GM13977 (cell line): ENCODE results near the gene TMEM120B.
A peak's percentile ranks its signal among the peaks of the same experiment; 100 is the strongest.

Source experiments
- DNase-seq: peaks from one replicate; pipeline ENCODE4 v3.0.0; 2012; ENCODE audit warnings: low spot score
- in situ Hi-C: fragments of 300-500 bp; cut with MboI; formaldehyde crosslinking; loops from one replicate; pipeline ENCODE4 v1.12.0; 2022; ENCODE audit warnings: low sequenced_read_pairs, low pct_unique_long_range_greater_than_20kb, mixed read lengths, inconsistent platforms; ENCODE audit not compliant: unreplicated experiment
- TF ChIP-seq, protein P1 (sequence below): IDR thresholded peaks from 2 replicates; pipeline ENCODE4 v1.5.1; 2012; ENCODE audit warnings: mild to moderate bottlenecking, control low read depth; ENCODE audit not compliant: insufficient read depth; ENCODE audit errors: extremely low read depth, missing control alignments

TMEM120B gene

DNA sequence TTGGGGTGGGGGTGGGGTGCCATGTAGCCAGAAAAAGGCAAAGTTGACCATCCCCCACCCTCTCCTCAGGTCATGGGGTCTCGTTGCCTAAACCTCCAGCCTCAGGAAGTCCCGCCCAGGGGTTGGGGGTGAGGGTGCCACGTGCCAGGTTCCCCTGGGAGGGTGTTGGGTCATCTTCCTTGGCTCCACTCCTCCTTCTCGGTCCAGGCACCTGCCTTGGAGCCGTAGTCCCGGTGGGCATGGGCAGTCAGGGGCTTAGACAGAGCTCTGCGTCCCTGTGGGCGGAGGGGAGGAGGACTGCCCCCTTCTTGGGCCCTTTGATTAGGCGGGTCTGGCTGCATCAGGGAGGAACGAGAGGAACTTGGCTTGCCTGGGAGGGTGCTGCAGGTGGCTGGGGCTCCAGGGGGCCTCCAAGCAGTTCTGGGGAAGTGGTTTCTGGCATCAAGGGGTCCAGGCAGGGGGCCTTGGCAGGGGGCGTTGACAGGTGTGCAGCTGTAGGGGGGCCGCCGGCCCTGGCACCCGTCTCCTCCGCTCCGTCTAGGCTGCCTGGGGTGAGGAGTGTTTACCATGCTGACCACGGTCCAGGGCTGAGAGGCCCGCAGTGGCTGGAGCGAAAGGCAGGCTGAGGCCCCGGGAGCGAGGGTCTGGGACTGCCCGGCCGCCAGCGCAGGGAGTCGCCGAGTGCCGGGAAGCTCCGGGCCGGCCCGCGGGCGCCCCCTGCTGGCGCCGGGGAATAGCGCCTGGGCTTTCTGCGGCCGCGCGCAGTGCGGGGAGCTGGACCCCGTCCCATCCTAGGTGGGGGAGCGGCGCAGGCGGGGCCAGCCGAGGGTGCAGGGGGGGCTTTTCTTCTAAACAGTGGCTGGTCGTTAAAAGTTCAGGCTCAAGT, 99.1 kb downstream of the TMEM120B start:
- in situ Hi-C loops: no loop called here
- TF ChIP-seq, protein P1, sequence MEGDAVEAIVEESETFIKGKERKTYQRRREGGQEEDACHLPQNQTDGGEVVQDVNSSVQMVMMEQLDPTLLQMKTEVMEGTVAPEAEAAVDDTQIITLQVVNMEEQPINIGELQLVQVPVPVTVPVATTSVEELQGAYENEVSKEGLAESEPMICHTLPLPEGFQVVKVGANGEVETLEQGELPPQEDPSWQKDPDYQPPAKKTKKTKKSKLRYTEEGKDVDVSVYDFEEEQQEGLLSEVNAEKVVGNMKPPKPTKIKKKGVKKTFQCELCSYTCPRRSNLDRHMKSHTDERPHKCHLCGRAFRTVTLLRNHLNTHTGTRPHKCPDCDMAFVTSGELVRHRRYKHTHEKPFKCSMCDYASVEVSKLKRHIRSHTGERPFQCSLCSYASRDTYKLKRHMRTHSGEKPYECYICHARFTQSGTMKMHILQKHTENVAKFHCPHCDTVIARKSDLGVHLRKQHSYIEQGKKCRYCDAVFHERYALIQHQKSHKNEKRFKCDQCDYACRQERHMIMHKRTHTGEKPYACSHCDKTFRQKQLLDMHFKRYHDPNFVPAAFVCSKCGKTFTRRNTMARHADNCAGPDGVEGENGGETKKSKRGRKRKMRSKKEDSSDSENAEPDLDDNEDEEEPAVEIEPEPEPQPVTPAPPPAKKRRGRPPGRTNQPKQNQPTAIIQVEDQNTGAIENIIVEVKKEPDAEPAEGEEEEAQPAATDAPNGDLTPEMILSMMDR: peak; percentile 93
- peak; percentile 94 for DNase-seq

DNA sequence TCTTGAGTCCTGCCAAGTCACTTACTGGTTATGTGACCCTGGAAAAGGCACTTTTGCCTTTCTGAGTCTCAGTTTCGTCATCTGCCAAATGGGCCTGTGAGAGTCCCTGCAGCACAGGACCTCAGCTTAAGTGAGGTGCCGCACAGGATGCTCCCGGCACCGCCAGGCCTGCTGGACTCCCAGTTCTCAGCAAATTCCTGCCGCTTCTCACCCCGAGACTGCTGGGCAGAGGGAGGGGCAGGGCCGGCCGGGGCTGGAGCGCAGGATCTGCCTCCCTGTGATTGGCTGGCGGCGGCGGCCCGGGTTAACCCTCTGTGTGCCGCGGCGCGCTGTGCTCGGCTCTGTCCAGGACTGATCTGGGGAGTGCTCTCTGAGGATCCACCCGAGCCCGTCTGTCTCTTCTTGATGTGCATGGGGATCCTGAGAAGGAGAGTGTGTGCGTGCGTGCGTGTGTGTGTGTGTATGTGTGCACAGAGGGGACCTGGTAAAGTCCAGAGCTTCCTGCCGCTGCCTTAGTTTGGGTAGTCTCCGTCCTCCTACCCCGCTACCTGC, 99.8 kb downstream of the TMEM120B start:
- in situ Hi-C loops: no loop called here
- TF ChIP-seq, protein P1: no peak
- DNase-seq: peak; percentile 74

DNA sequence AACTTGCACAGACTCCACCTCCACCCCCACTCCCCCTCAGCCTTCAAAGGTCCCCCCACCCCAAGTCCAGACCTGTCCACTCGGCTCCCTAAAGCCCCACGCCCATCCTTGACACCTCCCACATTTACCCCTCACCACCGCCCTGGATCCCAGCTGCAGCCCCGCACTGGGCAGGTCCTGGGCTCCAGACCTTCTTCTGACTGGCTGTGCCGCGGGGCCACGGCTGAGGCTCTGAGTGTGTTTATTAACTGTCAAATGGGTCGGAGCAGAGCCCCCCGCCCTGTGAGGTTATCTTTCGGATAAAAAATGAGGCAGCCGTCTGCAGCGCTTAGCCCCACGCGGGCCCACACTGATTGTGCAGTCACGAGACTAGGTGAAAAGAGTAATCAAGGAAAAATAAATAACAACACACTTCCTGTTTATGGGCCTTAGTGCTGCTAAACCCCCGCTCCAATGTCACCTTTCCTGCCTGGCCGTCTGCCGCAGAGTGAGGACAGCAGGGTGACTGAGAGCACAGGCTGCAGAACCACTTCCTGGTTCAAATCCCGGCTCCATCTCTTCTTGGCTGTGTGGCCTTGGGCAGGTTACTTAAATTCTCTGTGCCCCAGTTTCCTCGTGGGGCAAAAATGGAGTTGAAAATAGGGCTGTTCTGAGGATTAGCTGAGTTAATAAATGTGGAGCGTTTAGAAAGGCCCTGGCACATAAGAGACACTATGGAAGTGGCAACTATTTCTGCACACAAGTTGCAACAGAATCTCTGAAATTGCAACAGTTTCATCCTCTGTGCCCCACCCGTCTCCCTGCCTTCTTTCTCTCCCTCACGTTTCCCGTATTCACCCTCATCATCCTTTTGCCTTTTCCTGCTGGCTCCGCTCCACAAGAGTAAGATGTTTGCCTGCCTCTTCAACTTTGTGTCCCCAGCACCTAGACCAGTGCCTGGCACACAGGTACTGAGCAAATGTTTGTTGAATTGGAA, 100.7 kb downstream of the TMEM120B start:
- no peak for DNase-seq
- in situ Hi-C loops: no loop called here
- TF ChIP-seq, protein P1: no peak

DNA sequence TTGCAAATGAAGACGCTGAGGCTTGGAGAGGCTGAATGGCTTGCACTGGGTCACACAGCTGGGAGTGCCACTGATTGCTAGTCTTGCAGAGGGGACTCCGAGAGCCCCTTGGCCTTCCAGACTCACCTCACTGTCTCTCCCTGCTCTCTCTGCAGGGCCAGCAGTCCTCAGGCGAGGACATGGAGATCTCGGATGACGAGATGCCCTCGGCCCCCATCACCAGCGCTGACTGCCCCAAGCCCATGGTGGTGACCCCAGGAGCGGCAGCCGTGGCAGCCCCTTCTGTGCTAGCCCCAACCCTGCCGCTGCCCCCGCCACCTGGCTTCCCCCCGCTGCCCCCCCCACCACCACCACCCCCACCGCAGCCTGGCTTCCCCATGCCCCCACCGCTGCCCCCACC, 101.4 kb downstream of the TMEM120B start:
- no peak for DNase-seq
- TF ChIP-seq, protein P1: no peak
- in situ Hi-C loops: no loop called here

DNA sequence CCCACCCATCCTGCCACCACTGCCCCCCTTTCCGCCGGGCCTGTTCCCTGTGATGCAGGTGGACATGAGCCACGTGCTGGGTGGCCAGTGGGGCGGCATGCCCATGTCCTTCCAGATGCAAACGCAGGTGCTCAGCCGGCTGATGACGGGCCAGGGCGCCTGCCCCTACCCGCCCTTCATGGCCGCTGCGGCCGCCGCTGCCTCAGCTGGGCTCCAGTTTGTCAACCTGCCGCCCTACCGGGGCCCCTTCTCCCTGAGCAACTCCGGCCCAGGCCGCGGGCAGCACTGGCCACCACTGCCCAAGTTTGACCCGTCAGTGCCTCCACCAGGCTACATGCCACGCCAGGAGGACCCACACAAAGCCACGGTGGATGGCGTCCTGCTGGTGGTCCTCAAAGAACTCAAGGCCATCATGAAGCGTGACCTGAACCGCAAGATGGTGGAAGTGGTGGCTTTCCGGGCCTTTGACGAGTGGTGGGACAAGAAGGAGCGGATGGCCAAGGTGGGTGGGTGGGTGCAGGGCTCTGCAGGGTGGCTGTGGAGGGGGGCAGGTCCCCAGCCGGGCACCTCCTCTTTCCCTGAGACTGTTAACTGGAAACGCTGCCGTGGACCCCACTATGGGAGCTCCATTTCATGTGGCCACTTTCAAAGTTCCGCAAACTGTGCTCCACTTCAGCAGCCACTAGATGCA, 102.0 kb downstream of the TMEM120B start:
- TF ChIP-seq, protein P1: no peak
- in situ Hi-C loops: no loop called here
- no peak for DNase-seq

DNA sequence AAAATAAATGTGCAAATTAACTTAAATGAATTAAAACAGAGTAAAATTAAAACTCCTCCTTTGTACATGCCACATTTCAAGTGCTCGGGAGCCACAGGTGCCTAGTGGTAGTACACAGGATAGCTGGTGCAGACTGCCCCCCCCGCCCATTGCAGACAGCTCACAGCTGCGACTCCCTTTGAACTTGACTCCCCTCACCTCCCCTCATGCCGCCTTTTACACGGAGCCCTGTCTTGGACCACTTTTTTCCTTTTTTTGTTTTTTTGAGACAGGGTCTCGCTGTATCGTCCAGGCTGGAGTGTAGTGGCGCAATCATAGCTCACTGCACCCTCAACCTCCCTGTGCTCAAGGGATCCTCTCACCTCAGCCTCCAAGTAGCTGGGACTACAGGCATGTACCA, 102.7 kb downstream of the TMEM120B start:
- TF ChIP-seq, protein P1: no peak
- no peak for DNase-seq
- in situ Hi-C loops: no loop called here
